ENCODE results near the gene RIOK1.

DNA sequence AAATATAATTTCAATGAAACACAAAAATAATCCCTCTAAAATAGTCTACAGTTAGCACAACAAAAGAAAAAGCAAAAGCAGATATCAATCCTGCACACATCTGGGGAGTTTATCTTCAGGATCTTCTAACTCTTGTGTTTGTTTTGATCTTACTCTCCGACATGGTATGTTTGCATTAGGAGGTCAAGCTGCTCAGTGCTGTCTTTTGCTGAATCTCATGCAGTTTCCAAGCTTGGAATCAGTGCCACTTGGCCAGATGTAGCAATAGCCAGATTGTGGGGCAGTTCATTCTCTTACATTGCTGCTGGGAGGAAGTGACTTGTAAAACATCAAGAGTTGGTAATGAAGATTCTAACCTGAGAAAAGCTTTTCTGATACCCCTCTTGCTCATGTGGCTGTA, 29.5 kb downstream of the RIOK1 start:
- TF ChIP-seq CTCF (IDR thresholded peaks at IDR 0.05) (no peak), POLR2A (IDR thresholded peaks at IDR 0.05) (no peak), EP300 (IDR thresholded peaks at IDR 0.05) (no peak)

Measured in ovary (tissue), 3 donors.